Liver (tissue), 9 donors: Measurements from ENCODE around the gene PAPOLG. TPM values are rescaled to one million over a fixed set of nuclear protein-coding genes. Genes with fewer than 3 reads are reported as not detected.

Experiments
- DNase-seq: peaks from one replicate; pipeline ENCODE4 v3.0.0-alpha.2; 2017; ENCODE audit warnings: low spot score
- H3K27ac ChIP-seq, 2 donors: one replicate each; pipeline ENCODE4 v1.7.0; 2013; ENCODE audit warnings: inconsistent platforms in 2 of 2, low read length in 2 of 2, control low read depth in 1 of 2, low read depth in 1 of 2, mild to moderate bottlenecking in 1 of 2
- H3K27me3 ChIP-seq, 4 donors: one replicate each; pipeline versions ENCODE4 v1.6.1 to v1.7.0; 2013; ENCODE audit warnings: low read length in 3 of 4, inconsistent platforms in 1 of 4, mild to moderate bottlenecking in 1 of 4, moderate library complexity in 1 of 4; ENCODE audit not compliant: control insufficient read depth in 4 of 4, insufficient read depth in 4 of 4
- H3K36me3 ChIP-seq, 4 donors: one replicate each; pipeline versions ENCODE4 v1.6.1 to v1.7.0; 2013; ENCODE audit warnings: low read length in 3 of 4, mild to moderate bottlenecking in 3 of 4, low read depth in 1 of 4, moderate library complexity in 1 of 4; ENCODE audit not compliant: control insufficient read depth in 4 of 4, insufficient read depth in 3 of 4
- H3K4me1 ChIP-seq, 4 donors: one replicate each; pipeline versions ENCODE4 v1.6.1 to v1.7.0; 2013; ENCODE audit warnings: low read length in 3 of 4, mild to moderate bottlenecking in 3 of 4, moderate library complexity in 1 of 4; ENCODE audit not compliant: control insufficient read depth in 4 of 4, insufficient read depth in 4 of 4
- H3K4me3 ChIP-seq, 3 donors: one replicate each; pipeline versions ENCODE4 v1.6.1 to v1.7.0; 2013; ENCODE audit warnings: low read length in 3 of 3, control low read depth in 1 of 3, low read depth in 1 of 3, mild to moderate bottlenecking in 1 of 3
- H3K9ac ChIP-seq, 2 donors: one replicate each; pipeline ENCODE4 v1.7.0; 2013; ENCODE audit warnings: low read length in 2 of 2, mild to moderate bottlenecking in 2 of 2, moderate library complexity in 2 of 2, control low read depth in 1 of 2, low read depth in 1 of 2
- H3K9me3 ChIP-seq, 4 donors: one replicate each; pipeline versions ENCODE4 v1.6.1 to v1.7.0; 2013; ENCODE audit warnings: low read length in 3 of 4; ENCODE audit not compliant: control insufficient read depth in 4 of 4
- ATF3 ChIP-seq: IDR thresholded peaks from 2 replicates; pipeline ENCODE4 v1.6.1; 2016; ENCODE audit warnings: antibody characterized with exemption
- EGR1 ChIP-seq, 2 donors: IDR thresholded peaks; 2 replicates each; pipeline ENCODE4 v1.6.1; 2016 to 2018; ENCODE audit warnings: antibody characterized with exemption in 2 of 2, low read depth in 2 of 2
- FOXA1 ChIP-seq: IDR thresholded peaks from 2 replicates; pipeline ENCODE4 v1.6.1; 2016; ENCODE audit warnings: antibody characterized with exemption
- GABPA ChIP-seq, 2 donors: IDR thresholded peaks in 1 of 2; conservative IDR thresholded peaks in 1 of 2; 2 replicates each; pipeline ENCODE4 v1.6.1; 2016; ENCODE audit warnings: antibody characterized with exemption in 2 of 2, mild to moderate bottlenecking in 1 of 2, moderate library complexity in 1 of 2
- HNF4A ChIP-seq, 2 donors: conservative IDR thresholded peaks; 2 replicates each; pipeline ENCODE4 v1.6.1; 2016; ENCODE audit warnings: antibody characterized with exemption in 2 of 2, mild to moderate bottlenecking in 2 of 2
- HNF4G ChIP-seq: IDR thresholded peaks from 2 replicates; pipeline ENCODE4 v1.6.1; 2016; ENCODE audit warnings: antibody characterized with exemption
- JUND ChIP-seq, 2 donors: IDR thresholded peaks; 2 replicates each; pipeline ENCODE4 v1.6.1; 2016; ENCODE audit warnings: antibody characterized with exemption in 2 of 2
- MAX ChIP-seq: IDR thresholded peaks from 2 replicates; pipeline ENCODE4 v1.6.1; 2016; ENCODE audit warnings: antibody characterized with exemption
- NR2F2 ChIP-seq: IDR thresholded peaks from 2 replicates; pipeline ENCODE4 v1.6.1; 2016; ENCODE audit warnings: antibody characterized with exemption
- RAD21 ChIP-seq, 2 donors: IDR thresholded peaks; 2 replicates each; pipeline ENCODE4 v1.6.1; 2016; ENCODE audit warnings: antibody characterized with exemption in 2 of 2, mild to moderate bottlenecking in 2 of 2
- REST ChIP-seq: IDR thresholded peaks from 2 replicates; pipeline ENCODE4 v1.6.1; 2016; ENCODE audit warnings: antibody characterized with exemption, mild to moderate bottlenecking
- SP1 ChIP-seq: IDR thresholded peaks from 2 replicates; pipeline ENCODE4 v1.6.1; 2018; ENCODE audit warnings: antibody characterized with exemption, mild to moderate bottlenecking
- TAF1 ChIP-seq: conservative IDR thresholded peaks from 2 replicates; pipeline ENCODE4 v1.6.1; 2016; ENCODE audit warnings: antibody characterized with exemption, mild to moderate bottlenecking
- ZBTB33 ChIP-seq: IDR thresholded peaks from 2 replicates; pipeline ENCODE4 v1.6.1; 2016; ENCODE audit warnings: antibody characterized with exemption
- WGBS: extraction: QIAGEN DNeasy Blood & Tissue Kit; methylation state at CpG from one replicate; pipeline ENCODE4 v1.1.7; 2013; 5-methylcytosine and 5-hydroxymethylcytosine counted together
- polyA plus RNA-seq, 2 donors: library from polyadenylated mRNA; stranded (reverse) in 1 of 2; unstranded in 1 of 2; fragments of 200-250 nt in 1 of 2; fragments of >200 nt in 1 of 2; fragmentation: Nextera tagmentation in 1 of 2; extraction: Ambion mirVana in 1 of 2; gene quantifications; one replicate each; pipeline versions ENCODE4 v1.2.1 to v1.2.3, GENCODE V29; 2013 to 2015
- total RNA-seq, 2 donors: library from RNA; depleted of rRNA; stranded (reverse); fragments of >200 nt; gene quantifications; one replicate each; pipeline ENCODE4 v1.2.3, GENCODE V29; 2014
- donor health status: healthy.
- donor health status: healthy.
- donor health status: healthy.
- donor health status: healthy.
- donor health status: healthy.

PAPOLG gene
- total and polyA plus RNA-seq, 4 donors, result 1.8 to 7.7 (median 3.6) TPM

GRCh38 chr2:60735496-60736250 lies 20.4 kb upstream of the PAPOLG start:
- TF ChIP-seq RAD21 (IDR thresholded peaks at IDR 0.05) (no peak), GABPA (IDR thresholded peaks at IDR 0.05 in 1 of 2, conservative IDR thresholded peaks at IDR 0.05 in 1 of 2) (no peak), EGR1 (IDR thresholded peaks at IDR 0.05; ENCODE audit: low read depth in 2 of 2) (no peak), REST (no peak), HNF4A (conservative IDR thresholded peaks at IDR 0.05) (no peak), NR2F2 (no peak), ZBTB33 (no peak), MAX (no peak), JUND (IDR thresholded peaks at IDR 0.05) (no peak), ATF3 (no peak)
- Histone ChIP-seq H3K27me3 (peaks cover 0 to 5% (median 0%) of the 10 kb centered on the region in 4 donors), H3K27ac (no peak overlapping the region), H3K9me3 (no peaks in the 10 kb centered on the region), H3K4me1 (peaks cover 0 to 6% (median under 1%) of the 10 kb centered on the region in 4 donors), H3K9ac (no peak overlapping the region), H3K4me3 (peak overlapping the region in 1 of 3 donors; percentile 51), H3K36me3 (no peaks in the 10 kb centered on the region)
- WGBS, result 3% methylated on average over 46 of the region's 46 CpGs
- DNase-seq, result no peak

- Histone ChIP-seq H3K9me3 (no peaks in the 10 kb centered on the region), H3K27me3 (peaks cover 0 to 5% (median 0%) of the 10 kb centered on the region in 4 donors), H3K4me3 (no peak overlapping the region), H3K36me3 (no peaks in the 10 kb centered on the region), H3K9ac (no peak overlapping the region), H3K27ac (no peak overlapping the region), H3K4me1 (peaks cover 0 to 6% (median under 1%) of the 10 kb centered on the region in 4 donors)
- 94% methylated on average over 3 of the region's 3 CpGs for WGBS
- TF ChIP-seq FOXA1 (no peak), REST (no peak), HNF4G (no peak), SP1 (no peak), RAD21 (IDR thresholded peaks at IDR 0.05) (no peak), JUND (IDR thresholded peaks at IDR 0.05) (no peak), TAF1 (no peak)
- no peak for DNase-seq
Observed at GRCh38 chr2:60738679-60739078, 17.4 kb upstream of the PAPOLG start.
